LoVo (cell line): ENCODE measurements around the gene ACOX2.

Experiments used
- DNase-seq: peaks from one replicate; pipeline ENCODE4 v3.0.0-alpha.2; 2016; ENCODE audit warnings: low spot score

ACOX2 gene

GRCh38 chr3:58566398-58567250, 29.6 kb upstream of the ACOX2 start:
- no peak for DNase-seq

- no peak for DNase-seq
Observed at GRCh38 chr3:58565621-58566397, 28.8 kb upstream of the ACOX2 start.

- DNase-seq: peak; percentile 9
Observed at GRCh38 chr3:58564456-58565160, 27.6 kb upstream of the ACOX2 start.

GRCh38 chr3:58564054-58564453, 27.1 kb upstream of the ACOX2 start:
- no peak for DNase-seq

- no peak for DNase-seq
Observed at GRCh38 chr3:58563386-58564035, 26.5 kb upstream of the ACOX2 start.

- DNase-seq: no peak
Observed at GRCh38 chr3:58562498-58562897, 25.5 kb upstream of the ACOX2 start.

GRCh38 chr3:58560771-58561311, 23.9 kb upstream of the ACOX2 start:
- peak; percentile 24 for DNase-seq

- no peak for DNase-seq
Observed at GRCh38 chr3:58559586-58559985, 22.6 kb upstream of the ACOX2 start.

- DNase-seq: no peak
Observed at GRCh38 chr3:58557491-58557890, 20.5 kb upstream of the ACOX2 start.

GRCh38 chr3:58556761-58557221, 19.8 kb upstream of the ACOX2 start:
- no peak for DNase-seq

GRCh38 chr3:58556001-58556400, 19.0 kb upstream of the ACOX2 start:
- DNase-seq: no peak

GRCh38 chr3:58555203-58555602, 18.2 kb upstream of the ACOX2 start:
- DNase-seq: no peak

GRCh38 chr3:58553003-58553402, 16.0 kb upstream of the ACOX2 start:
- no peak for DNase-seq

GRCh38 chr3:58551636-58552180, 14.7 kb upstream of the ACOX2 start:
- DNase-seq: no peak

GRCh38 chr3:58544541-58544940, 7.6 kb upstream of the ACOX2 start:
- DNase-seq: no peak

GRCh38 chr3:58540176-58540858, 3.3 kb upstream of the ACOX2 start:
- no peak for DNase-seq

GRCh38 chr3:58539626-58540025, 2.6 kb upstream of the ACOX2 start:
- DNase-seq: no peak

GRCh38 chr3:58537412-58538301, 667 bp upstream of the ACOX2 start:
- DNase-seq: no peak
